Limb (tissue), 2 donors: Measurements from ENCODE around the gene ADCY7.
A peak's percentile ranks its signal among the peaks of the same experiment; 100 is the strongest.

ENCODE experiments used
- DNase-seq, 2 donors: peaks; one replicate each; pipeline ENCODE4 v3.0.0-alpha.2; 2016; ENCODE audit errors: extremely low spot score in 2 of 2

Gene ADCY7

DNA sequence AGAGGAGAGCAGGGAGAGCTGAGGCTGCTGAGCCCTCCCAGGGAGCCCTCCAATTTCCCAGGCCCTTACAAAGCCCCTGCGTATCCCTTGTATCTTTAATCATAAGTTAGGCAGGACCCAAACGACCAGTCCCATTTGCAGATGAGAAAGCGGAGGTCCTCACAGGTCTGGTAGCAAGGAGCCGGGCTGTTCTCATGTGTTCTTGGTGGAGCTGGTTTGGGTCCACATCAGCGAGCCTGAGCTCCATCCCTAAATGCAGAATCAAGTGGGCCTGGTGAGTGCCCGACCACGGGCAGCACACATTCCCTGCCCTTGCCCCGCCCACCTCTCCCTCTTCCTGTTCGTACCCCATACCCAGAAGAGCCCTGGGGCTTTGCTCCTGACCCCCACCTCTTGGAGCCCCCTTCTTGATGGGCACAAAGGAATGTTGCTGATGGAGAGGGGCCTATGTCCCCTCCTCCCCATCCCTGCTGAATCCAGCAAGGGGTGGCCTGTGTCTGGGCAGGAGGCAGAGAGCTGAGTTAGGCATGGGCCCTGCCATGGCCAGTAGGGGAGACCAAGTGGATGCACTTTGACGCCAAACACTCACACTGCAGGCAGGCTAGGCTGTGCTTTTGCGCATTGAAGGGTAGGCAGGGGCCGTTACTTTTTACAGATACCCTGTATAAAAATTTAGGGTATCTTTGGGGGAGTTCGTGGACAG, 18.3 kb upstream of the ADCY7 start:
- no peak for DNase-seq

DNA sequence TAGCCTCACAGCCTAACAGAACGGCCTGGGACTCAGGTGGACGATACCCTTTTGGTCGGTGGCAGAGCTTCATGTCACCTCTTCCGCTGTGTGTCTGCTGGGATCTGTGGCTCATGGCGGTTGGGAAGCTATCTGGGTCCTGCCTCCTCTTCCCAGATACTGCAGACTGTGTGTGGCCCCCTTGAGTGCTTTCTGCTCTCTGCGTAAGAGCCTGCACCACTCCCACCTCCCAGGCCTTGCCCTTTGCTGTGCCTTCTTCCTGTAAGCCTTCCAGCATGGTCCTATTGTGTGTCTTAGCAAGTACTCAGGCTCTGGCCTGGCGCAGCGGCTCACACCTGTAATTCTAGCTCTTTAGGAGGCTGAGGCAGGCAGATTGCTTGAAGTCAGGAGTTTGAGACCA, 17.5 kb upstream of the ADCY7 start:
- DNase-seq: no peak

DNA sequence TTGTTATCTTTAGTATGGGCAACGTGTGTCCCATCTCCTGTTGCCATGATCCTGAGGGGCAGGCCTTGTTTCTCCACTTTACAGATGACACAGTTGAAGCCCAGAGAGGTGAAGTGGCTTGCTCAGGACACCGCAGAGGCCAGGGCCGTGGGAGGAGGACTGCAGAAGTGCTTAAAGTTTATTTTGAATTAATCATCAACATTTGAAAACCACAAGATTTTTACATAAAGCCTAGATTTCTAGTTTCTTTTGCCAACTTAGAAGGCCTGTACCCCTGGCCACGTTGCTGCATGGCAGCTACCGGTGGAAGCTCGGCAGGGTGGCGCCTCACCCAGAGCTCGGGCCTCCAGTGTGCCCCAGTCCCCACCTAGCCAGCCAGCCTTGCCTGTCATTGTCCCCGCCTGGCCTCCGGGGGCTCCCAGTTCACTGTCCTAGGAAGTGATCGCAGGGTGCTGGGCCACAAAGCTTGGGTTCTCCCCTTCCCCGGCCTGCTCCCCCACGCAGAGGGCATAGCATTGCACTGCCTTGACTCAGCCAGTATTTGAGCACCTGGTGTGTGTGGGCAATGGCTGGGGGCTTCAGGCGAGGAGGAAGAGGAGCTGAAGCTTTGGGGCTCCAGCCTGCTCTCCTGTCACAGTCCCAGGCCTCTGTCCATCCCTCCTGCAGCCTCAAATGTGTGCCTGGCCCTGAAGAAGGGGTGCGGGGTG, 14.8 kb upstream of the ADCY7 start:
- no peak for DNase-seq

DNA sequence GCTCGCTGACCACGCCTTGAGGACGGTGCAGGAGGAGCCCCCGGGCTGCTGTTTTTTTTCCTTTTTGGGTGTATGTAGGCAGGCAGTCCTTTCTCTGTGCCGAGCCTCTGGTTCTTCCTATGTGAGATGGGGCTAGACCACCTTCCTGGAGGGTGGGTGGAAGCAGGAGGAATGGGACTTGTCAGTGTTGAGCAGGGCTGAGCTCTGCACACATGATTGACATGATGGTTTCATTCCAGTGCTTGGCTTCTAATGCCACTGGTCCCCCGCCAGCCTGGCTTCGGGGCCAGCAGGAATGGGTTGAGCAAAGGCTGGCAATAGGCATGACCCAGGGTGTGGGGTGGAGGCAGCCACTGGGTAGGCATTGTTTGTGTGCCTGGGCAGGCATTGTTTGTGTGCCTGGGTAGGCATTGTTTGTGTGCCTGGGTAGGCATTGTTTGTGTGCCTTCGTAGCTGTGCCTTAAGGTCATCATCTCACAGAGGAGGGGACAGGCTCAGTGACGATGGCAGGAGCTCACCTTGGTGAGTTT, 14.2 kb upstream of the ADCY7 start:
- DNase-seq: no peak

DNA sequence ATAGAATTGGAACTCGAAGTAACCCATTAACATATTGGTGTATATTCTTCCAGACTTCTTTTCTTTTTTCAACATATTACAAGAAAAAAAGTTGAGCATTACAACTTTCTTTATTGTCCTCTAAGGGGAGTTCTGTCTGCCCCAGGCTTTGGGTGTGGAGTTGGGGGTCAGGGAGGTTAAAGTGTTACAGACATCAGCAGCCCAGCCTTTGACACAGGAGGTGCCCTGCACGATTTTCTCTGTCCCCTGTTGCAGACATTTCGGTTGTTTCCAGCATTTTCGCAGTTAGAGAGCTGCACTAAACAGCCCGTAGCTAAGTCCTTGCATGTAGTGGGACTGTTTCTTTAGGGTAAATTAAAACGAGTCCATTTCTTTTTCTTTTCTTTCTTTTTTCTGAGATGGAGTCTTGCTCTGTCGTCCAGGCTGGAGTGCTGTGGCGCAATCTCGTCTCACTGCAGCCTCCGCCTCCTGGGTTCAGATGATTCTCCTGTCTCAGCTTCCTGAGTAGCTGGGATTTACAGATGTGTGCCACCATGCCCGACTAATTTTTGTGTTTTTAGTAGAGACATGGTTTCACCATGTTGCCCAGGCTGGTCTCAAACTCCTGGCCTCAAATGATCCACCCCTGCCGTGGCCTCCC, 13.4 kb upstream of the ADCY7 start:
- DNase-seq: no peak

DNA sequence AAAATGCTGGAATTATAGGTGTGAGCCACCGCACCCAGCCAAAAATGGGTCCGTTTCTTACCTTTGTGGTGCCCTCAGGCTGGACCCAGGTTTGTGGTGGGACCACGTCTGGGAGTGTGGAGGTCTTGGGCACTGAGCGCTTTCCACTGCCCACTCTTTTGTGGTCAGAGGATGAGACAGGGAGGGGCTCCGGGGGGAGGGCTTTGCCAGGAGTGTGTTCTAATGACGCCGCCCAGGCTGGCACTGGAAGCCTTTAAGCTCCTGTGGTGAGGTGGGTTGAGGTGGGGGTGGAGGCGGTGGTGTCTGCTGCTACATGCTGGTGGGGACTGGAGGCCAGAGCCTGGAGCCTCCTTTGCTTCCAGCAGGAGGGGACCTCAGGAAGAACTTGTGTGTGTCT, 12.8 kb upstream of the ADCY7 start:
- DNase-seq: no peak

DNA sequence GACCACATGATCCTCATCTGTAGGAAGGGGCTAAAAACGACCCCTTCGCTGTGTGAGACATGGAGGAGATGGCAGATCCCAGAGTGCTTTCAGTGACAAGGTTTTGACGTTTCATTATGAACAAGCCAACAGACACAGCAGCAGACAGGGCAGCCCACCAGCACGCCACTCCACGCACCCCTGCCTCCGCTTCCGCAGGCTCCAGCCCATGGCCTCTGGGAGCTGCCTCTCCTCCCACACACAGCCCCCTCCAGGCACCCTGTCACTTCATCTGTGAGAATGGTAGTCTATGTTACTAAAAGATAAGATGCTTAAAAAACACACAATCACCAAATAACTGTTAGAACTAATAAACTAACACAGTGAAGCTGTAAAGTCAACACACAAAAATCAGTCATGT, 12.3 kb upstream of the ADCY7 start:
- DNase-seq: no peak

DNA sequence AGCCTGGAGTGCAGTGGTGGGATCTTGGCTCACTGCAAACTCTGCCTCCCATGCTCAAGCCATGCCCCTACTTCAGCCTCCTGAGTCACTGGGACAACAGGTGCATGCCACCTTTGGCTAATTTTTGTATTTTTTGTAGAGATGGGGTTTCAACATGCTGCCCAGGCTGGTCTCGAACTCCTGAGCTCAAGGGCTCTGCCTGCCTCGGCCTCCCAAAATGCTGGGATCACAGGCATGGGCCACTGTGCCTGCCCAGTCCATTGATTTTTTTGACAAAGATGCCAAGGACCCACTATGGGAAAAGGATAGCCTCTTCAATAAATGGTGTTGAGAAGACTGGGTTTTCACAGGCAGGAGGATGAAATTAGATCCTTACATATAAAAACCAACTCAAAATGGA, 10.8 kb upstream of the ADCY7 start:
- no peak for DNase-seq

DNA sequence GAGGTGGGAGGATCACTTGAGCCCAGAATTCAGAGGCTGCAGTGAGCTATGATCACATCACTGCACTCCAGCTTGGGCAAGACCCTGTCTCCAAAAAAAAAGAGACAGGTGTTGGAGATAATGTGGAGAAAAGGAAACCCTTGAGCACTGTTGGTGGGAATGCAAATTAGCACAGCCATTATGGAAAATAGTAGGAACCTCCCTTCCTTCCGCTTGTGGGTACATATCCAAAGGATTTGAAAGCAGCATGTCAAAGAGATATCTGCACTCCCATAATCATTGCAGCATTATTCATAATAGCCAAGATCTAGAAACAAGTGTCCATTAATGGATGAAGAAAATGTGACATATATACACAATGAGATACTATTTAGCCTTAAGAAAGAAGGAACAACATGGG, 9.7 kb upstream of the ADCY7 start:
- DNase-seq: no peak

DNA sequence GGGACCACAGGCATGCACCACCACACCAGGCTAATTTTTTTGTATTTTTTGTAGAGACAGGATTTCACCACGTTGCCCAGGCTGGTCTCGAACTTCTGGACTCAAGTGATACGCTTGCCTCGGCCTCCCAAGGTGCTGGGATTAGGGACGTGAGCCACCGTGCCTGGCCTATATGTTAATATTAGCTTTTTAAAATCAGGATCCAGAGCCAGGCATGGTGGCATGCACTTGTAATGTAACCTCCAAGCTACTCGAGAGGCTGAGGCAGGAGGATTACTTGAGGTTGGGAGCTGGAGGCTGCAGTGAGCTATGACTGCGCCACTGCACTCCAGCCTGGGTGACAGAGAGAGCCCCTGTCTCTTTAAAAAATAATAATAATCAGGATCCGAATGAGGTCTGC, 8.5 kb upstream of the ADCY7 start:
- no peak for DNase-seq

DNA sequence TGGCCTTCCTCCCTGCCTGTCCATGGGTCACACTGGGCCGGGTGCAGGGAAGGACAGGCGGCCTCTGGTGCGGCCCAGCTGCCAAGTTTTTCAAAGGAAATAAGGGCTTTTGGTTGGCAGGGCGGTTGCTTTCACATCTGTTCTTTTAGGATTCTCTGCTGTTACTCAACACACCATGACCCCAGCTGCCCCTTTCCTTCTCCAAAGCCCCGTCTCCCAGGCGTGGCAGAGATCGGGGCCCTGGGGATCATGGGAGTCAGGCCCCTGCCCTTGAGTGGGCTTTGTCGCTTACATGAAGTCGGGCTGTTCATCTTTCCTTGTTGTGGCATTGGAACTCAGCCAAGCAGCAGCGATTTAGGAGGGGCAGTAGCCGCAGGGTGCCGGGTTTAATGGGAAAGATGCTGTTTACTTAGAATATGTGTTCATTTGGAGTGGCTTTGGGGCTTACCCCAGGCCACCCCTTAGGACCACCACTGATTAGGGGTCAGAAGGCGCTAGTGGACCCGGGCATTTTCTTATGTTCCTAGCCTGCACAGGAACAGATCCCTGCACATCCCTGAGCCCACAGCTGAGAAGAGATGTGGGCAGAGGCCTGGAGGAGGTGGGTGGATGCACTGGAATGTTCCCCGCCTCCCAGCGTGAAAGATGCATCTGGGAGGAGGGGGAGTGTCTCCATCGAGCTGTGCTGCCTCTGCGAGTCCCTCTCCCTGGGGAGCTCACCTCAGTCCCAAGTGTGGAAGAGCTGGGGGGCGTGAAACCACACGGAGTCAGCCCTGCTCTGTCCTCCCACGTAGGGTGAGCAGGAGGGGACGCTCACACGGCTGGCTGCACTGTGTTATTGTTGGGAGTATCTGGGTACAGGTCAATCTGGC, 6.8 kb upstream of the ADCY7 start:
- DNase-seq: peak in 1 of 2 donors; percentile 46

DNA sequence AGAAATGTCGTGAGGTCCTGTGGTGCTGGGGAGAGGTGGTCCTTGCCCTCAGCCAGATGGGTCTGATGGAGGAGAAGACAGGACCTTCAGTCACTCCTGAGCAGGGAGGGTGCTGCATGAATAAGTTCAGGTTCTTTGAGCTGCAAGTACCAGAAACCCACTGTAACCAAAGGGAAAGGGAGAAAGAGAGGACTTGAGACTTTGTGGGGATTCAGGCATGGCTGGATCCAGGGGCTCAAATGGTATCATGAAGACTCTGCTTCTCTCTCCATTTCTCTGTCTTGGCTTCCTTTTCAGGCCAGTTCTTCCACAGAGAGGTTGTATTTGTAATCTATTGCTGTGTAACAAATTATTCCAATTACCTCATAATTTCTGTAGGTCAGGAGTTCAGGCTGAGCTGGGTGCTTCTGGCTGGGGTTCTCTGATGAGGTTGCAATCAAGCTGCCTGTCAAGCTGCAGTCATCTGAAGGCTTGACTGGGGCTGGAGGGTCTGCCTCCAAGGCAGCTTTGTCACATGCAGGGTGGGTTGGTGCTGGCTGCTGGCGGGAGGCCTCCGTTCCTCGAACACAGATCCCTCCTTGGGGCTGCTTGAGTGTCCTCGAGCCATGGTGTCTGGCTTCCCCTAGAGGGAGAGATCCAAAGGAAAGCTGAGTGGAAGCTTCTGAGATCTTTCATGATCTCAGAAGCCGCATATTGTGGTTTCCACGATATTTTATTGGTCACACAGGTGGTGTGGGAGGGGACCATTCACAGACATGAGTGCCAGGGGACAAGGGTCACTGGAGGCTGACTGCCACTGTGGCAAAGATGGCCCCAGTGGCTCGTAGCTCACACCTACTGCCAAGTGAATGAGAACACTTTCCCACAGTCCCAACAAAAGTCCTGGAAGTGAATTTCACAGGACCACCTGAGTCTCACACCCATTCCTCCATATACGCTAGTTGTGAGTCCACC, 5.9 kb upstream of the ADCY7 start:
- DNase-seq: no peak

DNA sequence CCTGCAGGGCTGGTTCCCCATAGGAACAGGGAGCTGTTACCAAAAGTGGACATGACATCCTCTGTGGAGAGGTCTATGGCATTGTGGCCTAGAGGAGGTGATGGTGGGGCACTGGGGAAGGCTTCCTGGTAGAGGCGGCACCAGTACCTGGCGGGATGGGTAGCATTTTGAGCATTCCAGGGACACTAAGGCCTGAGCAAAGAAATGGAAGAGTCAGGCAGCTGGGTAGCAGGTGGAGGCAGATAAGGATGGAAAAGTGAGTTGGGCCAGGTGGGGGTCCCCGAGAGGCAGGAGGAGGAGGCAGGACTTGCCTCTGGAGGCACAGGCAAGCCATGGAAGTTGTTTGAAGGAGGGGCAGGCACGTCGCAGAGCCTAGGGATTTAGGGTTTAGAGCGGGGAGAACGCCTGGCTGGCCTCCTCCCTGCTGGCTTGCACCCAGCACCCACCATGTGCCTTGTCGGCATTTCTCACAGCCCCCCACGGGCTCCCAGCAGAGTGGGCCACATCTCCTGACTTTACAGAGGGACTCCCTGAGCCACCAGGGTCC, 5.1 kb upstream of the ADCY7 start:
- no peak for DNase-seq

DNA sequence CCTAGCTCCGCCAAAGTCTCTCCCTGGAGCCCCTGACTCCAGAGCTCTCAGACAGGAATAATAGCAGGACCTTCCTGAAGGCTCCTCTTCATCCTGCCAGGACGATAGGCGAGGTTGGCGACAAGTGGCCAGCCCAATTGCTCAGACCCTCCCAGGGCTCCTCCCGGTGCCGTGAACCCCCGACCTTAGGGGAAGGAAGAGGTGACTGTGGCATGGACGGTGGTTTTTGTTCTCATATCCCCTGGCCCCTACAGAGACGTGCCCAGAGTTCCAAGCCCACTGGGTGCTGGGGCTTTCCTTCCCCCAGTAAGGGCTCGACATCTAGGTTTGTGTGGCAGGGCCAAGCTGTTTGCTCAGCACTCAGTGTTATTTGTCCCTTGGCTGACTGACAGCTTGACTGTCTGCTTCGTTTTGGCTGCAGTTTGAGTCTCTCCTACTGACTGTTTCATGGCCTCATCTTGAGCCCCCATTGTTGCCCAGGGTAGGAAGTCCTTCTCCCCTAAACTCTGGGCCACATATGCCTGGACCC, 4.6 kb upstream of the ADCY7 start:
- no peak for DNase-seq

DNA sequence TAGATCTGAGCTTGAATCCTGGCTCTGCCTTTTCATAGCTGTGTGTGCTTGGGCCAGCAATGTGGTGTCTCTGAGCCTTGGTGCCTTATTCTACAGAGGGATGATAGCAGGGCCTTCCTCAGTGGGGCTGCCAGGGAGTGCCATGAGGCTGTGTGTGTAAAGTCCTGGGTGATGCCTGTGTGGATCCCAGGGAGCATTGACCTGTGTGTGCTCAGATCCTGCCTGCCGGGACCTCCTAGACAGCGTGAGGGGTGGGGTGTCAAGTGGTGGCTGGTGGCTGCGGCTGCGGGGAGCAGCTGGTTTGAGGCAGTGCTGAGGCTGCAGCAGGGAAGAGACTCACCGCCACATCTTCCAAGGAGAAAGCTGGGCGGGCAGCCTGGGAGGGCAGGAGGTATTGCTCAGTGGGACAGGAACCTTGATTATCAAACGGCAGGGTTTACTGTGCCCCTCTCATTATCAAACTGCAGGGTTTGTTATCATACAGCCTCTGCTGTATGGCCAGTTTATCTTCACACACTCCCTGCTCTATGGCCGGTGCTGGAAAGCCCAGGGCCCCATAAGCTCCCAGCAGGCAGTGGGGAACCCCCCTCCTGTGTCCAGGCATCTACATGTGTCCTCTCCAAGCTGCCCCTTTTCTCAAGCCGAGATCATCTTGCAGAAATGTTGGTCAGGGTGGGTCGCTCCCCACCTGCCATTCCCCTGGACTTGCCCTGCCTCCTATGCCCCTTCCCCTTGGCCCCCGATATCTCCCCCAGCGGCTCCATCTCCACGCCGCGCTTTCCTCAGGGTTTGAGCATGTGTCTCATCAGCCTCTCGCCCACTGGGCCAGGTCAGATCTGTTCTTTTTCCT, 3.1 kb upstream of the ADCY7 start:
- no peak for DNase-seq

DNA sequence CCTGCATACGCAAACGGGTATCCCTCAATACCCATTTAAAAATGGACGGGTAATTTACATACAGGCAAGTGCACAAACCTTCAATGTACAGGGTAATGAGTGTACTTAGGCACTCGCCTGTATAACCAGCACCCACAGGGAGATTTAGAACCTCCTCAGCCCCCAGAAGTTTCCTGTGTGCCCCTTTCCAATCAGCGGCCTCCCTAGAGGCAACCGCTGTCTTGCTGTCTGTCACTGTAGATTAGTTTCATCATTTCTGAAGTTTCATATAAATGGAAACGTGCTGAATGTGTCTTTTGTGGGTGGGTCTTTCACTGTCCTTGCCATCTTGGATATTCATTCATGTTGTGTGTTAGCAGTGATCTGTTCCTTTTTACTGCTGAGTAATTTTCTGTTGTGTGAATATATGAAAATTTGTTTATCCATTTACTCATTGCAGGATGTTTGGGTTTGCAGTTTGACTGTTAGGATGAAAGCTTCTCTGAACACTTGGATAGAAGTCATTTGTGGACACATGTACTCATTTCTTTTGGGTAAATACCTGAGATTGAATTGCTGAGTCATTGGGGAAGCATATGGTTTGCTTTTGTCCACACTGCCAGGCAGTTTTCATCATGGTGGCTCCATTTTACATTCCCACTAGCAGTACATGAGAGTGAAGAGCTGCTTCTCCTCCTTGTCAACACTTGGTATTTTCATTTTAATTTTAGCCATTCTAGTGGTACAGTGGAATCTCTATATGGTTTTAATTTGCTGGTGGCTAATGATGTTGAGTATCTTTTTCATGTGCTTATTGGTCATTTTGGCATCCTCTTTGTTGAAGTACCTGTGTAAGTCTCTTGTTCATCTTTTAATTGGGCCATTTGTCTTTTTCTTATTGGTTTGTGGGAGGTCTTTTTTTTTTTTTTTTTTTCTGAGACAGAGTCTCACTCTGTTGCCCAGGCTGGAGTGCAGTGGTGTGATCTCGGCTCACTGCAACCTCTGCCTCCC, 2.1 kb upstream of the ADCY7 start:
- no peak for DNase-seq

DNA sequence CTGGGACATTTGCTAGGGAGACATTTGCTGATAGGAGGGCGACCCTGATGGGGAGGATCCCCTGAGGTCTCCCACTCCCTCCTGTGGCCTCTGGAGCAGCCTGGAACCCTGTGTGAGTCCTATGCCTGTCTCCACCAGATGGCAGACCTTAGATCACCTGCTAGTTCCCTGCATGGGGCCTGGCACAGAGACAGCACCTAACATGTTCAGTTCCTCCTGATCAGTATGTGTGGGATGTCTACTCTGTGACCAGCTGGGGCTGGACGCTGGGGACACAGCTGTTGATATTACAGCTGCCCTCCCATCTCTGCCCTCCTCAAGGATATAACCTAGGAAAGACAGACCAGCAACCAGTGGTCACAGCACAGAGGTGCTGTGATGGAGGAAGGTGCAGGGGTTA, 1.1 kb upstream of the ADCY7 start:
- no peak for DNase-seq
